HepG2 (cell line): ENCODE measurements around the gene MSL2. TPM values are rescaled to one million over a fixed set of nuclear protein-coding genes. Genes with fewer than 3 reads are reported as not detected.
A peak's percentile ranks its signal among the peaks of the same experiment; 100 is the strongest.

ENCODE experiments used
- ATRX ChIP-seq: sonication (generic); formaldehyde crosslinking; IDR thresholded peaks from 2 replicates; pipeline ENCODE4 v1.4.0; 2020; ENCODE audit warnings: missing genetic modification reagents, borderline replicate concordance
- E2F2 ChIP-seq: sonication (generic); formaldehyde crosslinking; IDR thresholded peaks from 2 replicates; pipeline ENCODE4 v1.4.0; 2020; ENCODE audit warnings: missing genetic modification reagents, borderline replicate concordance
- HNRNPK ChIP-seq: fragments of 200-400 bp; formaldehyde crosslinking; IDR thresholded peaks from 2 replicates; pipeline ENCODE4 v1.6.1; 2018; ENCODE audit warnings: low read length, low read depth, moderate library complexity, mild to moderate bottlenecking; ENCODE audit not compliant: poor library complexity, severe bottlenecking
- IRF2 ChIP-seq: IDR thresholded peaks from 2 replicates; pipeline ENCODE4 v1.6.1; 2018; ENCODE audit warnings: missing genetic modification reagents, missing compliant biosample characterization
- ISX ChIP-seq: sonication (generic); formaldehyde crosslinking; conservative IDR thresholded peaks from 2 replicates; pipeline ENCODE4 v1.5.0; 2020; ENCODE audit warnings: missing genetic modification reagents
- JDP2 ChIP-seq: sonication (generic); formaldehyde crosslinking; IDR thresholded peaks from 2 replicates; pipeline ENCODE4 v1.8.1; 2022; ENCODE audit warnings: missing genetic modification reagents, borderline replicate concordance
- MEF2D ChIP-seq: sonication (generic); formaldehyde crosslinking; IDR thresholded peaks from 2 replicates; pipeline ENCODE4 v1.5.1; 2020; ENCODE audit warnings: mild to moderate bottlenecking, missing genetic modification reagents
- MIXL1 ChIP-seq: IDR thresholded peaks from 2 replicates; pipeline ENCODE4 v1.6.1; 2016
- MZF1 ChIP-seq: sonication (generic); formaldehyde crosslinking; IDR thresholded peaks from 2 replicates; pipeline ENCODE4 v1.8.1; 2023; ENCODE audit warnings: mild to moderate bottlenecking, missing genetic modification reagents, borderline replicate concordance
- RFXAP ChIP-seq: sonication (generic); formaldehyde crosslinking; IDR thresholded peaks from 2 replicates; pipeline ENCODE4 v1.4.0; 2020; ENCODE audit warnings: missing genetic modification reagents, borderline replicate concordance
- ZFY ChIP-seq: sonication (generic); formaldehyde crosslinking; IDR thresholded peaks from 2 replicates; pipeline ENCODE4 v1.4.0; 2020; ENCODE audit warnings: missing genetic modification reagents
- ZNF282 ChIP-seq: fragments of 450-650 bp; IDR thresholded peaks from 2 replicates; pipeline ENCODE4 v1.6.1; 2018; ENCODE audit not compliant: partially characterized antibody
- ZNF3 ChIP-seq: IDR thresholded peaks from 2 replicates; pipeline ENCODE4 v1.7.0; 2017; ENCODE audit warnings: inconsistent platforms
- ZNF451 ChIP-seq: sonication (generic); formaldehyde crosslinking; IDR thresholded peaks from 2 replicates; pipeline ENCODE4 v1.5.0; 2020; ENCODE audit warnings: mild to moderate bottlenecking, missing genetic modification reagents
- ZNF460 ChIP-seq: sonication (generic); formaldehyde crosslinking; IDR thresholded peaks from 2 replicates; pipeline ENCODE4 v1.5.1; 2020; ENCODE audit warnings: missing genetic modification reagents, mild to moderate bottlenecking, borderline replicate concordance
- ZNF660 ChIP-seq: sonication (generic); formaldehyde crosslinking; IDR thresholded peaks from 2 replicates; pipeline ENCODE4 v1.5.1; 2020; ENCODE audit warnings: mild to moderate bottlenecking, low read depth, missing genetic modification reagents, borderline replicate concordance
- ZNF724P ChIP-seq: sonication (generic); formaldehyde crosslinking; IDR thresholded peaks from 2 replicates; pipeline ENCODE4 v1.8.0; 2022; ENCODE audit warnings: missing genetic modification reagents, borderline replicate concordance
- ZSCAN12 ChIP-seq: sonication (generic); formaldehyde crosslinking; IDR thresholded peaks from 2 replicates; pipeline ENCODE4 v1.9.0; 2021; ENCODE audit warnings: mild to moderate bottlenecking, missing genetic modification reagents
- polyA plus RNA-seq, 8 experiments: library from polyadenylated mRNA; depleted of rRNA in 3 of 8; stranded (reverse) in 7 of 8; unstranded in 1 of 8; fragments of >200 nt; fragmentation: Illumina TruSeq in 4 of 8; extraction: Trizol in 4 of 8; gene quantifications; 2 replicates each; pipeline versions ENCODE4 v1.2.1 to v1.2.3, GENCODE V29; 2011 to 2016; ENCODE audit warnings: low read depth in 4 of 8, missing spikeins in 1 of 8, mixed read lengths in 1 of 8; ENCODE audit not compliant: insufficient read depth in 1 of 8
- total RNA-seq, 5 experiments: library from RNA; depleted of rRNA; stranded (reverse); fragments of >200 nt; fragmentation: Illumina TruSeq; extraction: Trizol; gene quantifications; 2 replicates each; pipeline ENCODE4 v1.2.3, GENCODE V29; 2016; ENCODE audit warnings: low read depth in 1 of 5
- TF ChIP-seq, protein P1 (sequence below): sonication (generic); formaldehyde crosslinking; IDR thresholded peaks from 2 replicates; pipeline ENCODE4 v1.4.0; 2020; ENCODE audit warnings: mild to moderate bottlenecking, missing genetic modification reagents
- TF ChIP-seq, protein P2 (sequence below): fragments of 450-650 bp; IDR thresholded peaks from 2 replicates; pipeline ENCODE4 v1.6.1; 2017; ENCODE audit warnings: mild to moderate bottlenecking
- TF ChIP-seq, protein P3 (sequence below): sonication (generic); formaldehyde crosslinking; IDR thresholded peaks from 2 replicates; pipeline ENCODE4 v1.4.0; 2020; ENCODE audit warnings: missing genetic modification reagents
- TF ChIP-seq, protein P4 (sequence below): sonication (generic); formaldehyde crosslinking; IDR thresholded peaks from 2 replicates; pipeline ENCODE4 v1.5.0; 2020; ENCODE audit warnings: missing genetic modification reagents, mild to moderate bottlenecking, borderline replicate concordance

The MSL2 gene
- total and polyA plus RNA-seq, 2 of the 13 experiments (the other 11 are each of a cell fraction or from before 2014, with no cell fraction given) = 6.9 to 11.7 TPM

DNA sequence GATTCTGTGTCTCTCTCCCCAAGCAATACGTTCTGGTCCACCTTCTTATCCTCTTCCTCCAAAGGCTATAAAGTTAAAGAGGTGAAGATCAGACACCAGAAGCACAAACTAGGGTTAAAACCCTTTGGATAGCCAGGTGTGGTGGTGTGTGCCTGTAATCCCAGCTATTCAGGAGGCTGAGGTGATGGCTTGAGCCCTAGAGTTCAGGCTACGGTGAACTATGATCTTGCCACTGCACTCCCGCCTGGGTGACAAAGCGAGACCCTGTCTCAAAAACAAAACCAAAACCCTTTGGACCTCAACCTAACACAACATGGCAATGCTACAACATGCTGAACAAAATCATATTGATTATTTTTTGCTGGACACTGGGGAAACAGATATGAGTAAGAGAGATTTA lies 43.2 kb downstream of the MSL2 start (continued):
- TF ChIP-seq, protein P1, sequence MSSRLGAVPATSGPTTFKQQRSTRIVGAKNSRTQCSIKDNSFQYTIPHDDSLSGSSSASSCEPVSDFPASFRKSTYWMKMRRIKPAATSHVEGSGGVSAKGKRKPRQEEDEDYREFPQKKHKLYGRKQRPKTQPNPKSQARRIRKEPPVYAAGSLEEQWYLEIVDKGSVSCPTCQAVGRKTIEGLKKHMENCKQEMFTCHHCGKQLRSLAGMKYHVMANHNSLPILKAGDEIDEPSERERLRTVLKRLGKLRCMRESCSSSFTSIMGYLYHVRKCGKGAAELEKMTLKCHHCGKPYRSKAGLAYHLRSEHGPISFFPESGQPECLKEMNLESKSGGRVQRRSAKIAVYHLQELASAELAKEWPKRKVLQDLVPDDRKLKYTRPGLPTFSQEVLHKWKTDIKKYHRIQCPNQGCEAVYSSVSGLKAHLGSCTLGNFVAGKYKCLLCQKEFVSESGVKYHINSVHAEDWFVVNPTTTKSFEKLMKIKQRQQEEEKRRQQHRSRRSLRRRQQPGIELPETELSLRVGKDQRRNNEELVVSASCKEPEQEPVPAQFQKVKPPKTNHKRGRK (CRISPR knock-in tag) = no peak
- TF ChIP-seq, protein P2, sequence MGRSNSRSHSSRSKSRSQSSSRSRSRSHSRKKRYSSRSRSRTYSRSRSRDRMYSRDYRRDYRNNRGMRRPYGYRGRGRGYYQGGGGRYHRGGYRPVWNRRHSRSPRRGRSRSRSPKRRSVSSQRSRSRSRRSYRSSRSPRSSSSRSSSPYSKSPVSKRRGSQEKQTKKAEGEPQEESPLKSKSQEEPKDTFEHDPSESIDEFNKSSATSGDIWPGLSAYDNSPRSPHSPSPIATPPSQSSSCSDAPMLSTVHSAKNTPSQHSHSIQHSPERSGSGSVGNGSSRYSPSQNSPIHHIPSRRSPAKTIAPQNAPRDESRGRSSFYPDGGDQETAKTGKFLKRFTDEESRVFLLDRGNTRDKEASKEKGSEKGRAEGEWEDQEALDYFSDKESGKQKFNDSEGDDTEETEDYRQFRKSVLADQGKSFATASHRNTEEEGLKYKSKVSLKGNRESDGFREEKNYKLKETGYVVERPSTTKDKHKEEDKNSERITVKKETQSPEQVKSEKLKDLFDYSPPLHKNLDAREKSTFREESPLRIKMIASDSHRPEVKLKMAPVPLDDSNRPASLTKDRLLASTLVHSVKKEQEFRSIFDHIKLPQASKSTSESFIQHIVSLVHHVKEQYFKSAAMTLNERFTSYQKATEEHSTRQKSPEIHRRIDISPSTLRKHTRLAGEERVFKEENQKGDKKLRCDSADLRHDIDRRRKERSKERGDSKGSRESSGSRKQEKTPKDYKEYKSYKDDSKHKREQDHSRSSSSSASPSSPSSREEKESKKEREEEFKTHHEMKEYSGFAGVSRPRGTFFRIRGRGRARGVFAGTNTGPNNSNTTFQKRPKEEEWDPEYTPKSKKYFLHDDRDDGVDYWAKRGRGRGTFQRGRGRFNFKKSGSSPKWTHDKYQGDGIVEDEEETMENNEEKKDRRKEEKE = no peak
- TF ChIP-seq ZNF3 (CRISPR knock-in tag) (no peak), MZF1 (CRISPR knock-in tag) (no peak), IRF2 (CRISPR knock-in tag) (no peak), ZNF282 (no peak), E2F2 (CRISPR knock-in tag) (no peak), ZSCAN12 (CRISPR knock-in tag) (no peak), MEF2D (no peak), ZNF460 (CRISPR knock-in tag) (peak; percentile 84), JDP2 (CRISPR knock-in tag) (no peak), ZFY (CRISPR knock-in tag) (no peak), ZNF660 (no peak), ZNF451 (CRISPR knock-in tag) (no peak), RFXAP (CRISPR knock-in tag) (no peak), ISX (CRISPR knock-in tag) (no peak), MIXL1 (no peak), ATRX (CRISPR knock-in tag) (no peak), HNRNPK (no peak), ZNF724P (CRISPR knock-in tag) (no peak)
- TF ChIP-seq, protein P3, sequence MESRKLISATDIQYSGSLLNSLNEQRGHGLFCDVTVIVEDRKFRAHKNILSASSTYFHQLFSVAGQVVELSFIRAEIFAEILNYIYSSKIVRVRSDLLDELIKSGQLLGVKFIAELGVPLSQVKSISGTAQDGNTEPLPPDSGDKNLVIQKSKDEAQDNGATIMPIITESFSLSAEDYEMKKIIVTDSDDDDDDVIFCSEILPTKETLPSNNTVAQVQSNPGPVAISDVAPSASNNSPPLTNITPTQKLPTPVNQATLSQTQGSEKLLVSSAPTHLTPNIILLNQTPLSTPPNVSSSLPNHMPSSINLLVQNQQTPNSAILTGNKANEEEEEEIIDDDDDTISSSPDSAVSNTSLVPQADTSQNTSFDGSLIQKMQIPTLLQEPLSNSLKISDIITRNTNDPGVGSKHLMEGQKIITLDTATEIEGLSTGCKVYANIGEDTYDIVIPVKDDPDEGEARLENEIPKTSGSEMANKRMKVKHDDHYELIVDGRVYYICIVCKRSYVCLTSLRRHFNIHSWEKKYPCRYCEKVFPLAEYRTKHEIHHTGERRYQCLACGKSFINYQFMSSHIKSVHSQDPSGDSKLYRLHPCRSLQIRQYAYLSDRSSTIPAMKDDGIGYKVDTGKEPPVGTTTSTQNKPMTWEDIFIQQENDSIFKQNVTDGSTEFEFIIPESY (CRISPR knock-in tag) = peak; percentile 42; the same call in 1 of the 2 replicates
- TF ChIP-seq, protein P4, sequence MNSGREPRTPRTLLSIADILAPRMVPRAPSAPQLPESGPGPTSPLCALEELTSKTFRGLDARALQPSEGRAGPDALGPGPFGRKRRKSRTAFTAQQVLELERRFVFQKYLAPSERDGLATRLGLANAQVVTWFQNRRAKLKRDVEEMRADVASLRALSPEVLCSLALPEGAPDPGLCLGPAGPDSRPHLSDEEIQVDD (CRISPR knock-in tag) = no peak
